GM21423 (cell line): ENCODE data around the gene NUP93.
"Not testable (repeated sequence)": the region's sequence is repeated elsewhere in the genome, so short reads cannot be mapped to it uniquely, and the experiment has no call there.

Source experiments
- ATAC-seq: cut with Tn5 transposase; IDR thresholded peaks from one replicate; pipeline ENCODE4 v1.9.1; 2021; ENCODE audit warnings: mild to moderate bottlenecking, moderate library complexity; ENCODE audit not compliant: unreplicated experiment

The NUP93 gene

GRCh38 chr16:56884929-56885328 is 155.0 kb downstream of the NUP93 start:
- ATAC-seq: not testable (repeated sequence)

- no peak for ATAC-seq
Observed at GRCh38 chr16:56885446-56886162, 155.7 kb downstream of the NUP93 start.

GRCh38 chr16:56886296-56886695 is 156.4 kb downstream of the NUP93 start:
- ATAC-seq: no peak

- ATAC-seq: no peak
Observed at GRCh38 chr16:56886826-56887225, 156.9 kb downstream of the NUP93 start.

- ATAC-seq: peak; percentile 74
Observed at GRCh38 chr16:56888806-56889205, 158.9 kb downstream of the NUP93 start.

GRCh38 chr16:56889206-56889605 is 159.3 kb downstream of the NUP93 start:
- no peak for ATAC-seq

GRCh38 chr16:56891685-56892084 is 161.8 kb downstream of the NUP93 start:
- no peak for ATAC-seq

- ATAC-seq: no peak
Observed at GRCh38 chr16:56892705-56893104, 162.8 kb downstream of the NUP93 start.

- no peak for ATAC-seq
Observed at GRCh38 chr16:56894331-56894917, 164.5 kb downstream of the NUP93 start.

GRCh38 chr16:56895813-56896212 is 165.9 kb downstream of the NUP93 start:
- no peak for ATAC-seq

- ATAC-seq: no peak
Observed at GRCh38 chr16:56896244-56896643, 166.3 kb downstream of the NUP93 start.

- no peak for ATAC-seq
Observed at GRCh38 chr16:56897026-56897799, 167.3 kb downstream of the NUP93 start.

GRCh38 chr16:56898847-56899246 is 168.9 kb downstream of the NUP93 start:
- ATAC-seq: peak; percentile 71
